HTR-8/SVneo (cell line): ENCODE measurements around the gene CCN5.
A peak's percentile ranks its signal among the peaks of the same experiment; 100 is the strongest.
"Not testable (repeated sequence)": the region's sequence is repeated elsewhere in the genome, so short reads cannot be mapped to it uniquely, and the experiment has no call there.

Experiments
- DNase-seq: peaks from one replicate; pipeline ENCODE4 v3.0.0; 2011; ENCODE audit warnings: low spot score, mixed read lengths; ENCODE audit not compliant: insufficient read length
- FAIRE-seq: peaks from 2 replicates; lab custom pipeline; 2011; peaks lifted over from hg19 to GRCh38; lab: Jason Lieb, UNC

The CCN5 gene

DNA sequence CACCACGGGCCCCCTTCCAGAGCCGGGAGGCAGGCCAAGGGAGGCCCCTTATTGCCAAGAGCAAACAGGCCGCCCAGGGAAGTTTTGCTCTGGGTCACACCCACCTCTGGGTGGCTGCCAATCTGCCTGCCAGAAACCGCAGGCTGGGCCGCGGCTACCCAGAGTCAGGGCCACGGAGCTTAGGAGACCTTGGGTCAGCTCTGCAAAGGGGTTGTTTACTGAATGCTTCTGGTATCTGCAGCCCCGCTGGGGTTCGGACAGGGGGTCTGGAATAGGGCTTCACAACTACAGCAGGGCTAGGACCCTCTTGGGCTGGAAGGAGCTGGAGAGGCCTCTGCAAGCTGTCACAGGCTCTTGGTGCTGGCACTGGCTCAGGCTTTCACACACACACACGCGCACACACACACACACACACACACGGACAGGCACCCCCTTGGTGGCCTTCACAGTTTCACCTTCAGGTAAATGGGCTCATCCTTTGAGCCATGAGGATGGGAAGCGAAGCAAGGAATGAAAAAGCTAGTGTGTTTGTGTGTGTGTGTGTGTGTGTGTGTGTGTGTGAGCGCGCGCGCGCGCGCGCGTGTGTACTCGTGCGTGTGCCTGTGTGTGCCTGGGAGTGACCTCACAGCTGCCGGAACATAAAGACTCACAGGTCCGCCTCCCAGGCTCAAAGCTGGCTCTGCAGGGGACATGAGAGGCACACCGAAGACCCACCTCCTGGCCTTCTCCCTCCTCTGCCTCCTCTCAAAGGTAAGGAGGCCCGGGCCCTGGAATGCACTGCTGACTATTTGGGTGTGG, at the start of gene CCN5:
TSS of gene CCN5 (plus strand) at position 669 of the 798 bp plus-strand sequence. CDS start at position 691, 22 bp downstream.
- FAIRE-seq (peak; percentile 76), DNase-seq (peak; percentile 90)

GRCh38 chr20:44666066-44666465, 49.1 kb upstream of the CCN5 start:
- no peak for FAIRE-seq
- DNase-seq = no peak

DNA sequence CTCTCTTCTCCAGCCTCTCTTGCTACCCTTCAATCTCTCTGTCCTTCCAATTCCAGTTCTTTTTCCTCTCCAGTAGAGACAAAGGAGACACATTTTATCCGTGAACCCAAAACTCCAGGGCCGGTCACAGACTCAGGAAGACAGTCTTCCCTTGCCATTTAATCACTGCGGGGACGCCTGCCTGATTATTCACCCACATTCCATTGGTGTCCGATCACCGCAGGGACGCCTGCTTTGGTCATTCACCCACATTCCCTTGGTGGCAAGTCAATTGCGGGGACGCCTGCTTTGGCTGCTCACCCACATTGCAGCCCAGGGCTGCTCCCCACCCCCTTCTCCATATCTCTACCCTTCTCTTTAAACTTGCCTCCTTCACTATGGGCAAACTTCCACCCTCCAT, 44.3 kb upstream of the CCN5 start:
- peak; percentile 74 for FAIRE-seq
- DNase-seq = not testable (repeated sequence)

DNA sequence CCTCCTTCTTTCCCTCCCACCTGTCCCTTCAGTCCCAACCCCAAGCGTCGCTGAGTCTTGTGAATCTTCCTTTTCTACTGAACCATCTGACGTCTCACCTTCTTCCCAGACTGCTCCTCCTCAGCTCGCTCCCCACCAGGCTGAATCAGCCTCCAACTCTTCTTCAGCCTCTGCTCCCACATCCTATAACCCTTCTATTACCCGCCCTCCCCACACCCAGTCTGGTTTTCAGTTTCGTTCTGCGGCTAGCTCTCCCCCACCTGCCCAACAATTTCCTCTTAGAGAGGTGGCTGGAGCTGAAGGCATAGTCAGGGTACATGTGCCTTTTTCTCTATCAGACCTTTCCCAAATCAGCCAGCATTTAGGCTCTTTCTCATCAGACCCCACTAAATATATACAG, 43.6 kb upstream of the CCN5 start:
- DNase-seq, FAIRE-seq: not testable (repeated sequence)

GRCh38 chr20:44672318-44672902, 42.8 kb upstream of the CCN5 start:
- DNase-seq, FAIRE-seq: not testable (repeated sequence)

DNA sequence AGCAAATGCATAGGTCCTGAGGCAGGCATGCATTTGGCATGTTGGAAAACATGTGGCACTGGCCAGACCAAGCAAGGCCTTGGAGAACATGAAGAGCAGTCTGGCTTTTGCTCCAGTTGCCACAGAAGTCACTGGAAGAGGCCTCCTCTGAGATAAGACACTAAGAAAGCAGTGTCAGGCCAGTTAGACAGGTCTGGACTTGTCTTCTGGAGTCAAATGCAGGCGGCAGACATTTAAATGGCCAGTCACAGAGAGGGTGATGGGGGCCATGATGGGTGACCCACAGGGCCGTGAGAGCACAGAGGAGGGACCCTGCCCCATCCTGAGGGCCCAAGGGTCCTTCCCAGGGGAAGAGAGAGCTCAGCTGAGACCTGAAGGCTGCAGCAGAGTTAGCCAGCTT, 36.9 kb upstream of the CCN5 start:
- peak; percentile 93 for DNase-seq
- FAIRE-seq = peak; percentile 83

DNA sequence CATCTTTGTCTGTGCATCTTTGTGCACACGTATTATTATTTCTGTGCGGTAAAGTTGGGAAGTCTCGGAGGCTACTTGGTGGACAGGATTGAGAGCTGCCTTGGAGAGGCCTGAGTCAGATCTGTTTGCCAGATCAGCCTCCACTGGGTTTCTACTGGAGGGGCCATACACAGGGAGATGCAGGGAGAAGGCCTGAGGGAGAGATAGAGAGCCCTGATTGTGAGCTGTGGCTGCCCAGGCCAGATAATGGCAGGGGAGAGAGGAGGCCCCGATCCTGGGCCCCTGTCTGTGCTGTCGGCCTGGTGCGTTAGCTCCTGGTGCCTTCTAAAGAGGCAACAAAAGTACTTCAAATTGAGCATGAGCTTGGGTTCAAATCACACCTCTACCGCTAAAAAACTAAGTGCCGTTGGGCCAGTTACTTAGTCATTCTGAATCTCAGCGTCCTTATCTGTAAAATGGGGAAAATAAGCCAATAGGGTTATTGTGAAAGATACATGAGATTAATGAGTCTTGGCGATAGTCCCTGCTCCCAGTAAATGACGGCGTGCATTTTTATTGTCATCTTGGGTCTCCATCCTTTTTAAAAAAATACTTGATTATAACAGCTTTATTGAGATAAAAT, 36.1 kb upstream of the CCN5 start:
- DNase-seq (no peak), FAIRE-seq (peak; percentile 33)

DNA sequence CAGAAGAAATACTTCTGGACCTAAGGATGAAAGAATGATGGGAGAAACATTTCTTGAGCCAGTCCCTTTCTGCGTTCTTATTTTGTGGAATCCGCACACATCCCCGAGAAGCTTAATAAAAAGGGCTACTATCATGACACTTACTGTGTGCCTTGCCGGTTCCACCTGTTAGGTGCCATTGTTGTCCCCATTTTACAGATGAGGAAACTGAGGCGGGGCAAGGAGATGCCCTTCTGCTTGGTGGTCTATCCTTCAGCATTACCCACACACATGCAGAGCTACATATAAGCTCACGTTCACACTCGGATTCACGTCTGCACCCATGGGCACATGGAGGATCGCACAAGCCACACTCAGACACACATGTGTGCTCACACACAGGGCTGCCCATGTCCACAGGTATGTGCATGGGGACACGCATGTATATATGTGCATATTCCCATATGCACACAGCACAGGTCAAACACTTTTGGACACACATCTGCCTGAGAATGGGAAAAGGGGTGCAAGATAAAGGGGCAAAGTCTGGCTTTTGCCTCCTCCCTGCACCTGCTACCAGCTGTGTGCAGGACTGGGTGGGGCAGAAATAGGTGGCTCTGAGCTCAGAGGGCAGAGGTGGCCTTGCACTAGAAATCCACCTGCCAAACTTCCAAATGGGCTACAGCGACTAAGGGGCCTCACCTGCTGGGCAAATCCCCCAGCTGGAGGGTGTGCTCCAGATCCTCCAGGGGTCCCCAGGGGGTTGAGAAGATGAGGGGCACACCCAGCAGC, 33.2 kb upstream of the CCN5 start:
- DNase-seq = no peak
- peak; percentile 95 for FAIRE-seq

DNA sequence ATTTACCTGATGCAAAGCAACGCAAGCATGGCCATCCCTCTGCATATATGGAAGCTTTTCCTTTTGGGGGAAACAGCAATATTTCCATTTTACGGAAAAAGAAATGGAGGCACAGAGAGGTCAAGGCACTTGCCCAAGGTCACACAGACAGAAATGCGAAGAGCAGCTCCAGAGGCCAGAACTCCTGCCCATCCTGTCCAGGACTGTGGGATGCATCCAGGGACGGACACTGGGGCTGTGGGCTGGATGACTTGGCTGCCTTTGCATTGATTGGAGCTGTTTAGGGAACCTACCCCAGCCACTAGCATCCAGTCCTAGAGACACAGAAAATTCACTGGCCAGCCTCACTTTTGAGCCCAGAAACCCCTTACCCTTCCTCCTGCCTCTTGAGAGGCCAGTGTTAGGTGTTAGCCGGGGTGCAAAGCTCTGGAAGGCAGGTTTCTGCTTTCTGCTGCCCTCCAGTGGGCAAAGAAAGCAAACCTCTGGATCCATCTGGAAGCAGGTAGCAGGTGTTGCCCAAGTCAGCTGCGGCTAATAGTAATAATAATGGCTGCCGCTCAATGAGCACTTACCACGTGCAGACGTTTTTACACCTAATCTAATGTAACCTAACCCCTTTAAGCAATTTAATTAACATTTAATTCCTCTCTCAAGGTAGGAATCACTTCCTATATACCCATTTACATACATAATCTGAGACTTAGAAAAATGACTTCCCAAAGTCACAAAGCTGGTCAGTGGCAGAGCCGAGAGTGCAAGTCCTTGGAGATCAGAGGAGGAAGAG, 31.7 kb upstream of the CCN5 start:
- peak; percentile 92 for FAIRE-seq
- DNase-seq = peak; percentile 96

DNA sequence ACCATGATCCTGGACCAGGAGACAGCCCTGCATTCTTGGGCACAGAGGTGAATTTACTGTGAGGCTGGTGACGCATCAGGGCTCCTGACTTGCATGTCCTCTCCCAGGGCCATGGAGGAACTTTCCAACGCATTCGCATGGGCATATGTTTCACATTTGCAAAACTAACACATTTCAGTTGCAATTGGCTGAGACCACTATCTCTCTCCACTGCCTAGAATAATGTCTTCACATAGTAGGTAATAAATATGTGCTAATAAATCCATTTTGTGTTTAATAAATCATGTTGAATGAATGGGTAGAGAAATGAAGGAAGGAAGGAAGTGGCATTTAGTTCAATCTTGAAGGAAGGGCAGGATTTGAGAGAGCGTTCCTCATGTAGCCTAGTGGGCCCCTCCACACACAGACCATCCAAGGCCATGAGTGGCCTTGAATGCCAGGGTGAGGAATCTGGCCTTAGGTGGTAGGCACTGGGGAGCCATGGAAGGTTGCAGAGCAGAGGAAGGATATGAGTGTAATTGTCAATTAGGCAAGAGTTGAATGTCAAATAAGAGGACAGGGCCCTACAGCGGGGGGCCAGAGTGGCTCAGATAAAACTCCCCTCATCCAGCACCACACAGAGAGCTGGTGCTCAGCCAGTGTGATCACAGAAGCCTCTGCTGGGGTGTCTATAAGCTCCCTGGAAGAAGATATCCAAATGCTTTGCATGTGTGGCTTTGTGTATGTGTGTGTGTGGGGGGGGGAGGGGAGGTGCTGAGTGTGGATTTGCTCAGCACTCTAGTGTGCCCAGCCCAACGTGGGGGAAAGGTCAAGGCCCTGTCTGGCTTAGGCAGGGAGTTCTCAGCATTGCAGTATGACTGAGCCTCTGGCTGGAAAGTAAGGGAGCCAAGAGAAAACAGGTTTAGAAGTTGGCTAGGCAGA, 30.9 kb upstream of the CCN5 start:
- no peak for DNase-seq
- FAIRE-seq = peak; percentile 62

DNA sequence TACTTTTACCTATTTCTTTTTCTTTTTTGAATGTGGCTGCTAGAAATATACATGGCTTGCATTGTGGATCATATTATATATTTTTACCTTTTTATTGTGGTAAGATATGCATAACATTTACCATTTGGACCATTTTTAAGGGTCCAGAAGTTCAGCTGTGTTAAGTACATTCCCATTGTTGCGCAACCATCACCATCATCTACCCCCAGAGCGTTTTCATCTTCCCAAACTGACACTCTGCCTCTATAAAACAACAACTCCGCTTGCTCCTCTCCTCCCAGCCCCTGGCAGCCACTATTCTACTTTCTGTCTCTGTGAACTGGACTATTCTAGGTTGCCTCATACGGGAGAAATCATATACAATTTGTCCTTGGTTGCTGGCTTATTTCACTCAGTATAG, 28.2 kb upstream of the CCN5 start:
- no peak for FAIRE-seq
- DNase-seq = no peak

GRCh38 chr20:44688053-44688625, 27.0 kb upstream of the CCN5 start:
- no peak for DNase-seq
- FAIRE-seq = peak; percentile 16

GRCh38 chr20:44689809-44690208, 25.4 kb upstream of the CCN5 start:
- peak; percentile 51 for FAIRE-seq
- DNase-seq = no peak

- DNase-seq = no peak
- peak; percentile 95 for FAIRE-seq
These were observed 24.3 kb upstream of the CCN5 start for GRCh38 chr20:44690781-44691423.

- DNase-seq (no peak), FAIRE-seq (peak; percentile 91)
These were observed 23.4 kb upstream of the CCN5 start for GRCh38 chr20:44691424-44692423.

DNA sequence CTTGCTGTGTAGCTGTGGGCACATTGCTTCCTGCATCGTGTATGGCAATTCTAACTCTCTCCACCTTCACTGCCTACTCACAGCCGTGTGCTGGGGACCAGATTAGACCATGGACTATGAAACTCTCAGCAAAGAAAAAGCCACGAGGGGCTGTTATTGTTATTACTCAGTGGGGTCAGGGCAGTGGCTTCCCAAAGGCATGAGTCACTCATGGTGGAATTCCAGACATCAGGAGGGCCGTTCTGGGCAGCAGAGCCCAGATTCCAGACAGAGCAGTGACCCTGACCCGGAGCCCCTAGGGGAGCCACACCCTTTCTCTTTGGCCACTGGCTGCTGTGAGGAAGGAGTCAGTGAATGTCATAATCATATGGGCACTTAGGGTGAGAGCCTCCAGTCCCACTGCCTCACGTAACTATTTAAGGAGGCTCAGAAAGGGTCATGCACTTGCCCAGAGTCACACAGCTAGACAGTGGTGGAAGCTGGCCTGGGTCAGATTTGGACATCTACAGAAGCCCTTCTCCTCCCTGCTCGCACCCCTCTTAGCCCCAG, 22.2 kb upstream of the CCN5 start:
- FAIRE-seq (peak; percentile 99), DNase-seq (peak; percentile 100)
